ENCODE measurements around the gene IFT81. TPM values are rescaled to one million over a fixed set of nuclear protein-coding genes. Genes with fewer than 3 reads are reported as not detected.
A peak's percentile ranks its signal among the peaks of the same experiment; 100 is the strongest.

The IFT81 gene
- total RNA-seq, 2 donors from 2014 or later, result 7.5 to 12.0 TPM

- H3K4me3 ChIP-seq, result peak overlapping the region in 1 of 2 donors; percentile 0
- peak overlapping the region; percentile 88 to 97 for H3K27ac ChIP-seq
- H3K4me1 ChIP-seq, result peaks cover 0 to 58% of the 10 kb centered on the region in 2 donors
- TF ChIP-seq CTCF (IDR thresholded peaks at IDR 0.05), result no peak
- peaks cover 0 to 4% of the 10 kb centered on the region in 2 donors for H3K9me3 ChIP-seq
- DNase-seq (ENCODE audit: low spot score), result peak; percentile 56
- no peaks in the 10 kb centered on the region for H3K36me3 ChIP-seq
- H3K27me3 ChIP-seq, result no peaks in the 10 kb centered on the region
Measured at GRCh38 chr12:110247340-110248095, 123.4 kb downstream of the IFT81 start.

- H3K4me1 ChIP-seq, result peaks cover 0 to 63% of the 10 kb centered on the region in 2 donors
- no peak overlapping the region for H3K4me3 ChIP-seq
- H3K9me3 ChIP-seq, result peaks cover 0 to 4% of the 10 kb centered on the region in 2 donors
- no peaks in the 10 kb centered on the region for H3K27me3 ChIP-seq
- no peaks in the 10 kb centered on the region for H3K36me3 ChIP-seq
- peak; percentile 54 for DNase-seq (ENCODE audit: low spot score)
- TF ChIP-seq CTCF (IDR thresholded peaks at IDR 0.05), result no peak
- H3K27ac ChIP-seq, result peak overlapping the region; percentile 88 to 97
Measured at GRCh38 chr12:110248096-110248447, 123.9 kb downstream of the IFT81 start.

- Histone ChIP-seq H3K36me3 (no peaks in the 10 kb centered on the region), H3K27ac (peak overlapping the region; percentile 88 to 97), H3K4me1 (peaks cover 0 to 73% of the 10 kb centered on the region in 2 donors), H3K9me3 (peaks cover 0 to 4% of the 10 kb centered on the region in 2 donors), H3K27me3 (no peaks in the 10 kb centered on the region), H3K4me3 (no peak overlapping the region)
- DNase-seq (ENCODE audit: low spot score), result peak; percentile 58
- TF ChIP-seq CTCF (IDR thresholded peaks at IDR 0.05), result no peak
Measured at GRCh38 chr12:110249105-110249504, 124.9 kb downstream of the IFT81 start.

- TF ChIP-seq CTCF (IDR thresholded peaks at IDR 0.05), result no peak
- peak; percentile 58 for DNase-seq (ENCODE audit: low spot score)
- H3K4me1 ChIP-seq, result peaks cover 0 to 74% of the 10 kb centered on the region in 2 donors
Measured at GRCh38 chr12:110249716-110250225, 125.6 kb downstream of the IFT81 start.

GRCh38 chr12:110251381-110251780, 127.2 kb downstream of the IFT81 start:
- no peaks in the 10 kb centered on the region for H3K36me3 ChIP-seq
- peak overlapping the region; percentile 88 to 97 for H3K27ac ChIP-seq
- TF ChIP-seq CTCF (IDR thresholded peaks at IDR 0.05), result no peak
- no peaks in the 10 kb centered on the region for H3K9me3 ChIP-seq
- DNase-seq (ENCODE audit: low spot score), result no peak
- no peak overlapping the region for H3K4me3 ChIP-seq
- no peaks in the 10 kb centered on the region for H3K27me3 ChIP-seq
- H3K4me1 ChIP-seq, result peaks cover 0 to 65% of the 10 kb centered on the region in 2 donors

More at GRCh38 chr12:110249716-110250225, 125.6 kb downstream of the IFT81 start:
- Histone ChIP-seq H3K4me3 (no peak overlapping the region), H3K27ac (peak overlapping the region; percentile 88 to 97), H3K36me3 (no peaks in the 10 kb centered on the region), H3K9me3 (peaks cover 0 to 4% of the 10 kb centered on the region in 2 donors), H3K27me3 (no peaks in the 10 kb centered on the region)

Data from right atrium auricular region (tissue), 2 donors.